ENCODE data around the gene DOC2A. TPM values are rescaled to one million over a fixed set of nuclear protein-coding genes. Genes with fewer than 3 reads are reported as not detected.

The DOC2A gene
- polyA plus RNA-seq, 1 donor from 2014 or later, result 7.3 TPM

GRCh38 chr16:30024451-30024850 is 13.6 kb upstream of the DOC2A start:
- no peak overlapping the region for H3K27ac ChIP-seq (ENCODE audit: low read length)
- no peaks in the 10 kb centered on the region for H3K27me3 ChIP-seq (ENCODE audit: insufficient read depth, low read depth, low read length)
- H3K36me3 ChIP-seq (ENCODE audit: insufficient read depth, low read length), result no peaks in the 10 kb centered on the region
- H3K4me3 ChIP-seq (ENCODE audit: low read length), result no peak overlapping the region
- no peak overlapping the region for H3K9ac ChIP-seq (ENCODE audit: low read length)
- H3K9me2 ChIP-seq (ENCODE audit: insufficient read depth, low read length), result no peaks in the 10 kb centered on the region
- H3K79me2 ChIP-seq (replicated peaks; ENCODE audit: insufficient read depth, low read length), result no peaks in the 10 kb centered on the region
- TF ChIP-seq SMC3 (conservative IDR thresholded peaks at IDR 0.05; ENCODE audit: poor library complexity) (no peak), REST (IDR thresholded peaks at IDR 0.05; ENCODE audit: borderline replicate concordance) (no peak), RAD21 (conservative IDR thresholded peaks at IDR 0.05) (no peak), EZH2 (IDR thresholded peaks at IDR 0.05; ENCODE audit: borderline replicate concordance, insufficient read depth, low read length, poor library complexity, severe bottlenecking) (no peak), EP300 (conservative IDR thresholded peaks at IDR 0.05; ENCODE audit: poor library complexity, severe bottlenecking) (no peak), POLR2AphosphoS5 (IDR thresholded peaks at IDR 0.05) (no peak), CTCF (IDR thresholded peaks at IDR 0.05; ENCODE audit: poor library complexity, severe bottlenecking) (no peak), MXI1 (conservative IDR thresholded peaks at IDR 0.05; ENCODE audit: poor library complexity, severe bottlenecking) (no peak), TAF1 (IDR thresholded peaks at IDR 0.05; ENCODE audit: low read depth) (no peak)
- H4K20me1 ChIP-seq (ENCODE audit: insufficient read depth), result no peaks in the 10 kb centered on the region
- H2AFZ ChIP-seq (ENCODE audit: low read depth, low read length), result no peak overlapping the region
- H3K4me2 ChIP-seq (ENCODE audit: low read length), result no peak overlapping the region
- no peaks in the 10 kb centered on the region for H3K9me3 ChIP-seq (ENCODE audit: low read length)
- H3F3A ChIP-seq (ENCODE audit: insufficient read depth, low read length, poor library complexity, severe bottlenecking), result no peaks in the 10 kb centered on the region

- Histone ChIP-seq H3K9ac (ENCODE audit: low read length) (no peak overlapping the region), H2AFZ (ENCODE audit: low read depth, low read length) (no peak overlapping the region), H3K9me3 (ENCODE audit: low read length) (no peaks in the 10 kb centered on the region), H3K27me3 (ENCODE audit: insufficient read depth, low read depth, low read length) (no peaks in the 10 kb centered on the region), H3K79me2 (replicated peaks; ENCODE audit: insufficient read depth, low read length) (no peaks in the 10 kb centered on the region), H3K27ac (ENCODE audit: low read length) (no peak overlapping the region), H3F3A (ENCODE audit: insufficient read depth, low read length, poor library complexity, severe bottlenecking) (no peaks in the 10 kb centered on the region), H4K20me1 (ENCODE audit: insufficient read depth) (no peaks in the 10 kb centered on the region), H3K9me2 (ENCODE audit: insufficient read depth, low read length) (no peaks in the 10 kb centered on the region), H3K36me3 (ENCODE audit: insufficient read depth, low read length) (no peaks in the 10 kb centered on the region), H3K4me2 (ENCODE audit: low read length) (no peak overlapping the region), H3K4me3 (ENCODE audit: low read length) (no peak overlapping the region)
- TF ChIP-seq REST (IDR thresholded peaks at IDR 0.05; ENCODE audit: borderline replicate concordance) (no peak), MXI1 (conservative IDR thresholded peaks at IDR 0.05; ENCODE audit: poor library complexity, severe bottlenecking) (no peak), CTCF (IDR thresholded peaks at IDR 0.05; ENCODE audit: poor library complexity, severe bottlenecking) (no peak), EZH2 (IDR thresholded peaks at IDR 0.05; ENCODE audit: borderline replicate concordance, insufficient read depth, low read length, poor library complexity, severe bottlenecking) (no peak), RAD21 (conservative IDR thresholded peaks at IDR 0.05) (no peak), TAF1 (IDR thresholded peaks at IDR 0.05; ENCODE audit: low read depth) (no peak), EP300 (conservative IDR thresholded peaks at IDR 0.05; ENCODE audit: poor library complexity, severe bottlenecking) (no peak), POLR2AphosphoS5 (IDR thresholded peaks at IDR 0.05) (no peak), SMC3 (conservative IDR thresholded peaks at IDR 0.05; ENCODE audit: poor library complexity) (no peak)
These were observed 12.8 kb upstream of the DOC2A start for GRCh38 chr16:30023586-30023985.

Measured in neural cell (in vitro differentiated cells).